K562 (cell line): ENCODE data around the gene OSBPL1A. TPM values are rescaled to one million over a fixed set of nuclear protein-coding genes. Genes with fewer than 3 reads are reported as not detected.

Experiments used
- ATAC-seq: fragments of 200-7000 bp; cut with Tn5 transposase; 3 replicates; pipeline ENCODE4 v1.9.1; 2020; ENCODE audit warnings: moderate library complexity
- BruUV-seq: library from RNA; stranded (reverse); fragments of 400-500 nt; replicated peaks from 2 replicates; lab custom pipeline; 2021; lab: Mats Ljungman, UMichigan
- CTCF ChIA-PET: fragments of 300-600 bp; formaldehyde crosslinking; extraction: SDS; loops from one replicate; lab custom pipeline; 2021; ENCODE audit warnings: low intra/inter-chr PET ratio; lab: Yijun Ruan, JAX
- POLR2A ChIA-PET: fragments of 300-600, 350-650 bp; sonication (Branson Sonifier 250); formaldehyde crosslinking; extraction: SDS; loops from one replicate; lab custom pipeline; 2021; ENCODE audit warnings: antibody characterized with exemption, inconsistent platforms; lab: Yijun Ruan, JAX
- DNase-seq, 4 experiments: peaks; one replicate each; pipeline versions ENCODE4 v3.0.0 to v3.0.0-alpha.2; 2011 to 2018; ENCODE audit warnings: low spot score in 3 of 4, mixed read lengths in 3 of 4; ENCODE audit errors: extremely low read depth in 1 of 4
- FAIRE-seq: peaks from 2 replicates; lab custom pipeline; 2011; peaks lifted over from hg19 to GRCh38; lab: Jason Lieb, UNC
- H2AFZ ChIP-seq: 2 replicates; pipeline ENCODE4 v1.6.0; 2011; ENCODE audit warnings: low read depth, low read length, control low read depth, inconsistent platforms
- H3K27ac ChIP-seq: fragments of 200-600 bp; 3 replicates; pipeline ENCODE4 v1.8.0; 2011; ENCODE audit warnings: low read depth, mild to moderate bottlenecking, control low read depth, inconsistent platforms, low read length, moderate library complexity, mixed read lengths; ENCODE audit errors: extremely low read depth
- H3K27me3 ChIP-seq, 2 experiments: fragments of 300-600 bp in 1 of 2; 2 replicates in 1 of 2; 3 replicates in 1 of 2; pipeline versions ENCODE4 v1.6.0 to v1.8.0; 2011; ENCODE audit warnings: inconsistent platforms in 2 of 2, low read length in 2 of 2, mild to moderate bottlenecking in 1 of 2, mixed read lengths in 1 of 2, moderate library complexity in 1 of 2; ENCODE audit not compliant: control insufficient read depth in 2 of 2, insufficient read depth in 2 of 2
- H3K36me3 ChIP-seq: fragments of 300-600 bp; 3 replicates; pipeline ENCODE4 v1.8.0; 2011; ENCODE audit warnings: mild to moderate bottlenecking, low read length, inconsistent platforms; ENCODE audit not compliant: control insufficient read depth, insufficient read depth
- H3K4me1 ChIP-seq, 2 experiments: fragments of 200-600 bp in 1 of 2; replicated peaks in 1 of 2; 2 replicates in 1 of 2; 3 replicates in 1 of 2; pipeline versions ENCODE4 v1.5.1 to v1.8.0; 2011; ENCODE audit warnings: inconsistent platforms in 2 of 2, low read length in 2 of 2, mild to moderate bottlenecking in 1 of 2, mixed read lengths in 1 of 2, moderate library complexity in 1 of 2; ENCODE audit not compliant: control insufficient read depth in 2 of 2, insufficient read depth in 2 of 2
- H3K4me2 ChIP-seq: 2 replicates; pipeline ENCODE4 v1.6.1; 2011; ENCODE audit warnings: low read length, control low read depth, inconsistent platforms, mixed read lengths; ENCODE audit not compliant: insufficient read depth
- H3K4me3 ChIP-seq: fragments of 200-600 bp; sonication (generic), shearing (Covaris generic); 2 replicates; pipeline ENCODE4 v1.5.1; 2016; ENCODE audit warnings: control low read depth, inconsistent platforms
- H3K79me2 ChIP-seq: fragments of 200-600 bp; 3 replicates; pipeline ENCODE4 v1.8.0; 2011; ENCODE audit warnings: low read length, inconsistent platforms; ENCODE audit not compliant: control insufficient read depth, insufficient read depth
- H3K9ac ChIP-seq, 2 experiments: 2 replicates each; pipeline versions ENCODE4 v1.6.0 to v1.6.1; 2011; ENCODE audit warnings: low read depth in 2 of 2, low read length in 2 of 2, control low read depth in 1 of 2, inconsistent platforms in 1 of 2, mild to moderate bottlenecking in 1 of 2, mixed read lengths in 1 of 2; ENCODE audit not compliant: insufficient read depth in 1 of 2
- H3K9me1 ChIP-seq: one replicate; pipeline ENCODE4 v1.6.0; 2011; ENCODE audit warnings: inconsistent platforms, mild to moderate bottlenecking, low read length, moderate library complexity; ENCODE audit not compliant: control insufficient read depth, insufficient read depth
- H3K9me3 ChIP-seq: replicated peaks from 2 replicates; pipeline ENCODE4 v1.5.1; 2011; ENCODE audit warnings: low read depth, low read length, inconsistent platforms; ENCODE audit not compliant: control insufficient read depth, insufficient read depth
- H4K20me1 ChIP-seq: replicated peaks from 2 replicates; pipeline ENCODE4 v1.6.1; 2011; ENCODE audit warnings: low read length, inconsistent platforms, mixed read lengths; ENCODE audit not compliant: control insufficient read depth, insufficient read depth
- ATF1 ChIP-seq, 2 experiments: fragments of 450-650 bp in 1 of 2; IDR thresholded peaks; 2 replicates each; pipeline ENCODE4 v1.6.1; 2016; ENCODE audit warnings: missing compliant biosample characterization in 1 of 2, missing genetic modification characterization in 1 of 2
- CCNT2 ChIP-seq: IDR thresholded peaks from 2 replicates; pipeline ENCODE4 v1.6.1; 2011; ENCODE audit warnings: borderline replicate concordance, low read depth, mild to moderate bottlenecking, moderate library complexity, mixed read lengths, low read length; ENCODE audit not compliant: insufficient read length; ENCODE audit errors: extremely low read depth
- DPF2 ChIP-seq: fragments of 450-650 bp; IDR thresholded peaks from 2 replicates; pipeline ENCODE4 v1.6.1; 2016
- FOXP4 ChIP-seq: sonication (generic); formaldehyde crosslinking; IDR thresholded peaks from 2 replicates; pipeline ENCODE4 v1.8.0; 2022; ENCODE audit warnings: mild to moderate bottlenecking, missing genetic modification reagents, borderline replicate concordance
- GMEB1 ChIP-seq: fragments of 250-450 bp; sonication (Bioruptor Pico); IDR thresholded peaks from 2 replicates; pipeline ENCODE4 v1.4.0; 2020; ENCODE audit warnings: mild to moderate bottlenecking
- HLTF ChIP-seq: fragments of 450-650 bp; IDR thresholded peaks from 2 replicates; pipeline ENCODE4 v1.6.1; 2016
- NCOR1 ChIP-seq: fragments of 450-650 bp; IDR thresholded peaks from 2 replicates; pipeline ENCODE4 v1.6.1; 2016; ENCODE audit warnings: mild to moderate bottlenecking, moderate library complexity
- NFXL1 ChIP-seq: fragments of 450-650 bp; formaldehyde crosslinking; IDR thresholded peaks from 2 replicates; pipeline ENCODE4 v1.4.0; 2021; ENCODE audit warnings: mild to moderate bottlenecking
- POLR2B ChIP-seq: fragments of 450-650 bp; IDR thresholded peaks from 2 replicates; pipeline ENCODE4 v1.6.1; 2018; ENCODE audit warnings: low read depth; ENCODE audit not compliant: partially characterized antibody
- RHOXF2B ChIP-seq: fragments of 250-450 bp; sonication (Bioruptor Pico); conservative IDR thresholded peaks from 2 replicates; pipeline ENCODE4 v1.5.1; 2021
- SMAD3 ChIP-seq: fragments of 450-650 bp; formaldehyde crosslinking; conservative IDR thresholded peaks from 2 replicates; pipeline ENCODE4 v1.4.0; 2020; ENCODE audit warnings: mild to moderate bottlenecking
- STAG1 ChIP-seq: sonication (generic); formaldehyde crosslinking; IDR thresholded peaks from 2 replicates; pipeline ENCODE4 v1.5.0; 2020; ENCODE audit warnings: missing genetic modification reagents, borderline replicate concordance
- TEAD2 ChIP-seq: fragments of 450-650 bp; IDR thresholded peaks from 2 replicates; pipeline ENCODE4 v1.6.1; 2016; ENCODE audit warnings: missing genetic modification characterization, control low read depth, missing compliant biosample characterization
- TSC22D4 ChIP-seq: fragments of 450-650 bp; IDR thresholded peaks from 2 replicates; pipeline ENCODE4 v1.6.1; 2016; ENCODE audit warnings: missing genetic modification characterization, missing biosample characterization, control low read depth
- XRCC3 ChIP-seq: fragments of 450-650 bp; IDR thresholded peaks from 2 replicates; pipeline ENCODE4 v1.6.1; 2017; ENCODE audit warnings: mild to moderate bottlenecking, moderate library complexity
- ZNF140 ChIP-seq: fragments of 250-450 bp; sonication (Bioruptor Pico); IDR thresholded peaks from 2 replicates; pipeline ENCODE4 v1.8.0; 2021; ENCODE audit warnings: moderate library complexity, mild to moderate bottlenecking, inconsistent platforms
- ZNF280A ChIP-seq: fragments of 450-650 bp; IDR thresholded peaks from 2 replicates; pipeline ENCODE4 v1.6.1; 2018; ENCODE audit warnings: mild to moderate bottlenecking, low read depth; ENCODE audit not compliant: partially characterized antibody
- ZNF507 ChIP-seq: conservative IDR thresholded peaks from 2 replicates; pipeline ENCODE4 v1.6.1; 2017; ENCODE audit warnings: missing genetic modification characterization, missing compliant biosample characterization
- ZNF583 ChIP-seq: fragments of 250-450 bp; sonication (Bioruptor Pico); IDR thresholded peaks from 2 replicates; pipeline ENCODE4 v1.4.0; 2020
- WGBS: fragments of 100-300 bp; shearing (Covaris generic); methylation state at CpG from one replicate; pipeline ENCODE4 v1.1.6; 2016; ENCODE audit warnings: low coverage, mixed read lengths; ENCODE audit not compliant: insufficient coverage; ENCODE audit errors: missing lambda C conversion rate; 5-methylcytosine and 5-hydroxymethylcytosine counted together
- in situ Hi-C: fragments of 300-500 bp; cut with MboI; formaldehyde crosslinking; loops from 4 replicates; pipeline ENCODE4 v1.15.0; 2018; ENCODE audit warnings: inconsistent platforms, mixed read lengths
- intact Hi-C: fragments of 100-400 bp; cut with micrococcal nuclease; formaldehyde crosslinking; loops from 2 replicates; pipeline ENCODE4 v1.14.2; 2022
- polyA plus RNA-seq, 8 experiments: library from polyadenylated mRNA; depleted of rRNA in 4 of 8; stranded (reverse) in 5 of 8; unstranded in 3 of 8; fragments of >200 nt; fragmentation: Nextera tagmentation in 2 of 8; fragmentation: Illumina TruSeq in 1 of 8; extraction: Ambion mirVana in 2 of 8; extraction: Trizol in 1 of 8; gene quantifications; 2 replicates each; pipeline versions ENCODE4 v1.2.1 to v1.2.3, GENCODE V29; 2011 to 2014; ENCODE audit warnings: inconsistent platforms in 1 of 8, missing spikeins in 1 of 8
- total RNA-seq, 7 experiments: library from RNA; depleted of rRNA in 6 of 7; stranded (reverse); fragments of >200 nt in 6 of 7; fragmentation: Illumina TruSeq in 2 of 7; extraction: Trizol in 2 of 7; gene quantifications; 2 replicates each; pipeline versions ENCODE4 v1.2.1 to v1.2.3, GENCODE V29; 2011 to 2021; ENCODE audit warnings: low replicate concordance in 1 of 7

Gene OSBPL1A
- total and polyA plus RNA-seq, 9 of the 15 experiments (the other 6 are each of a cell fraction or from before 2014, with no cell fraction given) = 0.40 to 0.49 TPM; not detected in 7

- no peaks in the 10 kb centered on the region for H3K9me3 ChIP-seq
- H3K27me3 ChIP-seq = peaks cover 0 to 2% of the 10 kb centered on the region in 2 experiments; a peak in 3 of 5 replicates
- H3K4me2 ChIP-seq = no peak overlapping the region
- DNase-seq (no peak), FAIRE-seq (no peak), ATAC-seq (no peak)
- WGBS = 1% methylated on average over 3 of the region's 3 CpGs
- CTCF ChIA-PET = no interaction called here
- BruUV-seq = no TSS peak
- no peaks in the 10 kb centered on the region for H3K36me3 ChIP-seq
- intact Hi-C loops (no loop called here), in situ Hi-C loops (no loop called here)
- H3K79me2 ChIP-seq = no peaks in the 10 kb centered on the region
- no peaks in the 10 kb centered on the region for H3K9me1 ChIP-seq
- no peak overlapping the region for H3K9ac ChIP-seq
- no peaks in the 10 kb centered on the region for H3K4me1 ChIP-seq
- TF ChIP-seq RHOXF2B = no peak
- no peak for TF ChIP-seq ATF1 (CRISPR knock-in tag; IDR thresholded peaks at IDR 0.05)
- TF ChIP-seq ATF1 (tag; IDR thresholded peaks at IDR 0.05) = no peak
- TF ChIP-seq ZNF140 (CRISPR knock-in tag) = no peak
- no peak for TF ChIP-seq POLR2B
- no peak for TF ChIP-seq STAG1 (CRISPR knock-in tag)
- TF ChIP-seq SMAD3 = no peak
- no peak for TF ChIP-seq TSC22D4
- TF ChIP-seq HLTF = no peak
- TF ChIP-seq XRCC3 = no peak
- TF ChIP-seq GMEB1 (CRISPR knock-in tag) = no peak
- TF ChIP-seq ZNF507 (tag) = no peak
- no peak for TF ChIP-seq TEAD2 (tag)
- no peak for TF ChIP-seq DPF2
- no peak for TF ChIP-seq CCNT2
- no peak for TF ChIP-seq NCOR1
- no peak for TF ChIP-seq NFXL1 (CRISPR knock-in tag)
- TF ChIP-seq FOXP4 (CRISPR knock-in tag) = no peak
- no peak for TF ChIP-seq ZNF583 (CRISPR knock-in tag)
- TF ChIP-seq ZNF280A = no peak
- no peaks in the 10 kb centered on the region for H4K20me1 ChIP-seq
- H2AFZ ChIP-seq = no peak overlapping the region
- no peak overlapping the region for H3K4me3 ChIP-seq
- H3K27ac ChIP-seq = no peak overlapping the region
- POLR2A ChIA-PET = interaction anchor here (0.9 kb wide), 1 partner anchor 56 kb away, joined by 3 read pairs; no protein-coding TSS in a partner anchor
These were observed 192.7 kb downstream of the OSBPL1A start for GRCh38 chr18:24204904-24205303.
